ENCODE measurements around the gene APBB1IP. TPM values are rescaled to one million over a fixed set of nuclear protein-coding genes. Genes with fewer than 3 reads are reported as not detected.

The APBB1IP gene
- total and polyA plus RNA-seq, 2 of the 8 experiments (the other 6 are each of a cell fraction or from before 2014, with no cell fraction given), result 0.05 TPM; not detected in 1

GRCh38 chr10:26554246-26554645 lies 116.1 kb downstream of the APBB1IP start:
- H3K4ac ChIP-seq (replicated peaks; ENCODE audit: insufficient read length, low read depth, low read length), result no peak overlapping the region
- no peak overlapping the region for H3K9ac ChIP-seq (replicated peaks in 1 of 4; ENCODE audit: extremely low read depth in 1 of 4, low read depth in 3 of 4, low read length in 3 of 4)
- peaks cover 2% of the 10 kb centered on the region; the same call in 1 of the 2 replicates for H3K23me2 ChIP-seq (ENCODE audit: low read depth, low read length)
- H2BK20ac ChIP-seq (ENCODE audit: low read length), result no peak overlapping the region
- no peaks in the 10 kb centered on the region for H3K79me1 ChIP-seq (ENCODE audit: low read depth, low read length)
- TF ChIP-seq RFX5 (IDR thresholded peaks at IDR 0.05; ENCODE audit: borderline replicate concordance, low read depth, low read length) (no peak), CHD1 (IDR thresholded peaks at IDR 0.05; ENCODE audit: low read depth, low read length) (no peak), TAF7 (optimal IDR thresholded peaks at IDR 0.05; ENCODE audit: borderline replicate concordance, low read depth, low read length) (no peak), EP300 (IDR thresholded peaks at IDR 0.05; ENCODE audit: borderline replicate concordance in 1 of 2, low read depth in 2 of 2, low read length in 2 of 2) (no peak), RXRA (IDR thresholded peaks at IDR 0.05; ENCODE audit: insufficient read depth, low read depth, low read length) (no peak), PHF8 (conservative IDR thresholded peaks at IDR 0.05; ENCODE audit: low read depth, low read length) (no peak), RNF2 (IDR thresholded peaks at IDR 0.05; ENCODE audit: borderline replicate concordance, low read depth, low read length, missing control alignments, poor library complexity, severe bottlenecking) (no peak), KDM1A (IDR thresholded peaks at IDR 0.05; ENCODE audit: borderline replicate concordance, low read length) (no peak), SAP30 (IDR thresholded peaks at IDR 0.05; ENCODE audit: insufficient read depth, insufficient replicate concordance, low read length) (no peak)
- no peak overlapping the region for H3K23ac ChIP-seq (ENCODE audit: insufficient read length)
- no peak overlapping the region for H2BK15ac ChIP-seq (ENCODE audit: low read length)
- peaks cover 0 to 6% (median 2%) of the 10 kb centered on the region in 4 experiments; a peak in 3 of 7 replicates for H3K4me1 ChIP-seq (replicated peaks in 1 of 4; ENCODE audit: control insufficient read depth in 3 of 4, insufficient read depth in 4 of 4, low read length in 3 of 4)
- no peak overlapping the region for H4K8ac ChIP-seq (ENCODE audit: extremely low read depth, insufficient read depth, low read length)
- H4K91ac ChIP-seq (replicated peaks; ENCODE audit: insufficient read length, low read length), result no peak overlapping the region
- H3K18ac ChIP-seq (ENCODE audit: extremely low read depth, low read length), result no peak overlapping the region
- no peak overlapping the region for H2BK5ac ChIP-seq (ENCODE audit: low read depth, low read length)
- H3K4me2 ChIP-seq (ENCODE audit: insufficient read depth in 1 of 2, low read depth in 2 of 2, low read length in 2 of 2), result no peak overlapping the region
- H4K5ac ChIP-seq (ENCODE audit: insufficient read length, low read depth, low read length), result no peak overlapping the region
- no peak overlapping the region for H3K27ac ChIP-seq (ENCODE audit: low read depth, low read length)
- H3K9me3 ChIP-seq (ENCODE audit: insufficient read depth in 2 of 2, low read depth in 1 of 2, low read length in 1 of 2), result no peaks in the 10 kb centered on the region
- H3K27me3 ChIP-seq (replicated peaks in 1 of 4; ENCODE audit: control insufficient read depth in 3 of 4, extremely low read depth in 1 of 4, insufficient read depth in 3 of 4, low read length in 3 of 4), result no peaks in the 10 kb centered on the region
- no peak overlapping the region for H2AFZ ChIP-seq (ENCODE audit: low read length)
- ChIA-PET POLR2A (ENCODE audit: partially characterized antibody) (no interaction called here), CTCF (ENCODE audit: partially characterized antibody) (interaction anchor here (0.6 to 3.5 kb wide), 5 partner anchors 11 to 343 kb away, joined by 3 to 29 read pairs (median 3); no protein-coding TSS in a partner anchor)
- no peaks in the 10 kb centered on the region for H3K79me2 ChIP-seq (ENCODE audit: control insufficient read depth in 1 of 2, insufficient read depth in 2 of 2, low read length in 2 of 2)
- H4K20me1 ChIP-seq (replicated peaks in 1 of 2; ENCODE audit: control insufficient read depth in 1 of 2, insufficient read depth in 2 of 2, low read length in 2 of 2), result no peaks in the 10 kb centered on the region
- H3K56ac ChIP-seq (replicated peaks; ENCODE audit: insufficient read length, low read depth, low read length), result no peak overlapping the region
- H2BK12ac ChIP-seq (ENCODE audit: low read depth, low read length), result no peak overlapping the region
- no peak for DNase-seq (ENCODE audit: low read depth in 1 of 2, low spot score in 2 of 2)
- no peak overlapping the region for H2AK5ac ChIP-seq (ENCODE audit: low read depth, low read length)
- no peaks in the 10 kb centered on the region for H3K36me3 ChIP-seq (ENCODE audit: control insufficient read depth in 2 of 4, insufficient read depth in 4 of 4, low read length in 3 of 4)
- H3K4me3 ChIP-seq (ENCODE audit: extremely low read depth in 1 of 4, insufficient read depth in 2 of 4, low read depth in 3 of 4, low read length in 4 of 4), result no peak overlapping the region
- no peak for FAIRE-seq
- 84% methylated on average over 5 of the region's 5 CpGs; no CpG with 5 or more reads in 1 of the 2 experiments for WGBS, 2 experiments (ENCODE audit: extremely low coverage in 1 of 2, insufficient coverage in 1 of 2, insufficient read length in 1 of 2, insufficient replicate concordance in 2 of 2, low coverage in 1 of 2, low lambda C conversion rate in 2 of 2, missing lambda C conversion rate in 1 of 2)
- no peak overlapping the region for H3K14ac ChIP-seq (ENCODE audit: insufficient read length)
- no peak overlapping the region for H2BK120ac ChIP-seq (replicated peaks; ENCODE audit: low read depth, low read length)

Data from H1 (cell line).